Measurements from ENCODE around the gene GGT7. TPM values are rescaled to one million over a fixed set of nuclear protein-coding genes. Genes with fewer than 3 reads are reported as not detected.

Gene GGT7
- total and polyA plus RNA-seq, 2 of the 4 experiments (the other 2 are of a cell fraction), result 3.4 to 25.9 TPM

DNA sequence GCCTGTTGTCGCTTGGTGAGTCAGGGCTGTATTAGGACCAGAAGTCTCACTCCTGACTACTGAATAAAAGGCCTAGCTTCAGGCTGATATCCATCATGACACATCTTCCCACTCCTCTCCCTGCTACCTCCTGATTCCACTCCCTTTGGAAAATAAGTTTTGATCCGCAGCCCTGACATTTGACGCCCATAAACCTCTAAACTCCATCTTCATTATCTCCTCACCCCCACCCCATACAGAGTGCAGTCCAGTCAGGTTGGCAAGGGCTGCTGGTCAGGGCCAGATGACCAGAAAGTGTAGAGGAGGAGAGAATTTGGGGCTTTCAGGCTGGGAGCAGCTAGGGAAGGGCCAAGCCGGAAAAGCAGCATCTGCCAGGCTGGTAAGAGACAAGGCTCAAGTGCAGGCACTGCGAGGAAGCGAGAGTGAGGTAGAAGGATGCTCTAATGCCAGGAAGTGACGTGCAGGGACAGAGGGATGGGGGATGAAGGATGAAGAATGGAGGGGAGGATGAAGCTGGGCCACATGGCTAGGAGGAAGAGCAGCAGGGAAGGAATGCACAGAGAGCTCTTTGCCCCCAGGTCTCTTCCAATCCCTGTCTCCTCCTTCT lies 1.2 kb downstream of the GGT7 start:
- Histone ChIP-seq H2BK20ac (ENCODE audit: low read depth, low read length) (no peak overlapping the region), H3K14ac (replicated peaks; ENCODE audit: low read depth, low read length) (no peak overlapping the region), H3K27ac (ENCODE audit: insufficient read depth, low read length) (no peak overlapping the region), H3K4me3 (ENCODE audit: insufficient read depth, low read depth, low read length) (peak overlapping the region; percentile 62), H3K23ac (ENCODE audit: low read depth, low read length) (peak overlapping the region; percentile 59; the same call in 1 of the 2 replicates), H4K8ac (ENCODE audit: low read depth in 2 of 2, low read length in 2 of 2) (peak overlapping the region in 1 of 2 experiments; percentile 74; a peak in 1 of 4 replicates), H3K9me1 (ENCODE audit: insufficient read depth, low read length) (peaks cover 17% of the 10 kb centered on the region), H2BK15ac (ENCODE audit: low read depth, low read length) (no peak overlapping the region; the same call in 2 of the 3 replicates), H3K56ac (ENCODE audit: extremely low read depth, insufficient read depth, low read length) (no peak overlapping the region), H2AK5ac (ENCODE audit: low read depth, low read length) (peak overlapping the region; percentile 58; the same call in 1 of the 2 replicates), H3K18ac (ENCODE audit: low read depth, low read length) (no peak overlapping the region), H3K4me1 (ENCODE audit: control insufficient read depth, insufficient read depth, low read length) (peaks cover 14% of the 10 kb centered on the region), H3K27me3 (ENCODE audit: control insufficient read depth, insufficient read depth, low read length) (no peaks in the 10 kb centered on the region), H3K36me3 (ENCODE audit: control insufficient read depth, insufficient read depth, low read length) (no peaks in the 10 kb centered on the region), H2BK120ac (ENCODE audit: low read depth, low read length) (no peak overlapping the region), H3K9me3 (ENCODE audit: control insufficient read depth, insufficient read depth, low read length) (no peaks in the 10 kb centered on the region), H3K4ac (ENCODE audit: low read depth, low read length) (no peak overlapping the region), H3K79me1 (ENCODE audit: low read depth in 1 of 2, low read length in 2 of 2) (peaks cover 9 to 46% of the 10 kb centered on the region in 2 experiments; a peak in 3 of 4 replicates), H3K9ac (ENCODE audit: low read depth, low read length) (no peak overlapping the region; the same call in 1 of the 2 replicates), H2AFZ (replicated peaks; ENCODE audit: low read length, poor library complexity) (no peak overlapping the region), H2AK9ac (replicated peaks; ENCODE audit: low read depth, low read length, poor library complexity) (peak overlapping the region; percentile 65), H3K4me2 (ENCODE audit: low read depth, low read length) (peak overlapping the region; percentile 97), H2BK5ac (ENCODE audit: low read depth, low read length, poor library complexity, severe bottlenecking) (no peak overlapping the region), H4K5ac (ENCODE audit: low read depth, low read length) (no peak overlapping the region), H4K20me1 (ENCODE audit: insufficient read depth, low read length) (no peaks in the 10 kb centered on the region; the same call in 1 of the 2 replicates), H4K91ac (ENCODE audit: insufficient read depth, low read depth, low read length) (no peak overlapping the region)
- intact Hi-C loops (cut with micrococcal nuclease), result loop anchor here (5.0 to 10.0 kb wide), 4 partner anchors 131 to 403 kb away; partner anchors contain the start of gene MMP24OS
- ATAC-seq (ENCODE audit: low read depth) (no peak), DNase-seq (no peak)
- BruUV-seq (replicated peaks), result no TSS peak
- TF ChIP-seq, protein P1, sequence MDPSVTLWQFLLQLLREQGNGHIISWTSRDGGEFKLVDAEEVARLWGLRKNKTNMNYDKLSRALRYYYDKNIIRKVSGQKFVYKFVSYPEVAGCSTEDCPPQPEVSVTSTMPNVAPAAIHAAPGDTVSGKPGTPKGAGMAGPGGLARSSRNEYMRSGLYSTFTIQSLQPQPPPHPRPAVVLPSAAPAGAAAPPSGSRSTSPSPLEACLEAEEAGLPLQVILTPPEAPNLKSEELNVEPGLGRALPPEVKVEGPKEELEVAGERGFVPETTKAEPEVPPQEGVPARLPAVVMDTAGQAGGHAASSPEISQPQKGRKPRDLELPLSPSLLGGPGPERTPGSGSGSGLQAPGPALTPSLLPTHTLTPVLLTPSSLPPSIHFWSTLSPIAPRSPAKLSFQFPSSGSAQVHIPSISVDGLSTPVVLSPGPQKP (IDR thresholded peaks at IDR 0.05; ENCODE audit: borderline replicate concordance, low read depth, low read length), result no peak
- TF ChIP-seq NFE2L2 (IDR thresholded peaks at IDR 0.05; ENCODE audit: low read depth, low read length) (no peak), RFX5 (IDR thresholded peaks at IDR 0.05; ENCODE audit: low read depth, low read length) (no peak), POLR2A (IDR thresholded peaks at IDR 0.05; ENCODE audit: low read depth, low read length) (no peak), MAFK (IDR thresholded peaks at IDR 0.05; ENCODE audit: low read depth, low read length) (no peak), BHLHE40 (IDR thresholded peaks at IDR 0.05; ENCODE audit: low read depth, low read length) (no peak), RAD21 (IDR thresholded peaks at IDR 0.05; ENCODE audit: low read length) (no peak), RCOR1 (IDR thresholded peaks at IDR 0.05; ENCODE audit: insufficient replicate concordance, low read length) (no peak), MAZ (IDR thresholded peaks at IDR 0.05; ENCODE audit: borderline replicate concordance, low read depth, low read length) (no peak), CEBPB (IDR thresholded peaks at IDR 0.05; ENCODE audit: low read depth, low read length) (no peak), USF2 (IDR thresholded peaks at IDR 0.05; ENCODE audit: low read depth, low read length) (no peak), MXI1 (IDR thresholded peaks at IDR 0.05; ENCODE audit: borderline replicate concordance, low read depth, low read length) (no peak), CHD1 (IDR thresholded peaks at IDR 0.05; ENCODE audit: low read depth, low read length) (no peak), CTCF (conservative IDR thresholded peaks at IDR 0.05; ENCODE audit: low read depth, low read length) (no peak), FOS (IDR thresholded peaks at IDR 0.05; ENCODE audit: low read depth, low read length) (no peak)
- WGBS, 2 experiments (ENCODE audit: extremely low coverage in 2 of 2, insufficient read length in 1 of 2), result no CpG with 5 or more reads among the region's 7 CpGs
- POLR2A ChIA-PET (ENCODE audit: unreplicated experiment), result no interaction called here
- in situ Hi-C loops (cut with MboI; ENCODE audit: low sequenced_read_pairs), result loop anchor here (5.0 to 25.0 kb wide), 2 partner anchors 86 to 391 kb away; partner anchors contain the start of genes GSS and MYH7B
- CTCF ChIA-PET, result interaction anchor here (0.9 kb wide), 1 partner anchor 76 kb away, joined by 3 read pairs; no protein-coding TSS in a partner anchor
- dilution Hi-C loops (cut with HindIII; ENCODE audit: low sequenced_read_pairs, unreplicated experiment), result no loop called here
